Urothelium cell line (cell line): Measurements from ENCODE around the gene COX17.

Experiments used
- DNase-seq: peaks from one replicate; pipeline ENCODE4 v3.0.0; 2011; ENCODE audit warnings: low spot score, mixed read lengths
- FAIRE-seq: peaks from 2 replicates; lab custom pipeline; 2011; peaks lifted over from hg19 to GRCh38; lab: Jason Lieb, UNC

COX17 gene

GRCh38 chr3:119647171-119647570 lies 30.0 kb downstream of the COX17 start:
- DNase-seq (no peak), FAIRE-seq (no peak)

DNA sequence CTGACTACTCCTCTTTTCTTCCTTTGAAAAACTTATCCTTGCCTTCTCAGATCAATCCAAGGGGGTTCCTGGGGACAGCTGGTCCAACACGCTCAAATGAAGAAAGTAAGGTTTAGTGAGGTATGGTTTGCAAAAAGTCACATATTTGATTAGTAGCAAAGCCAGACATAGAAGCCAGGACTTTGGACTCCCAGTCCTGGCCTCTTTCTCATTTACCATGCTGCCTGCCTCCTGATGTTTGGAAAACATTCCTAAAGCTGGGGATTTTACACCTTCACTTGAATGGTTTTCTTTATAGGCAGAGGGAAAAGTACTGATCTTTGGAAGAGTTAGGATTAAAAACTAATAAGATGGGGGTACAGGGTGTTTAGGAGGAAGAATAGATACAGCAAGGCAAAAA lies 31.4 kb downstream of the COX17 start:
- FAIRE-seq (no peak), DNase-seq (no peak)

DNA sequence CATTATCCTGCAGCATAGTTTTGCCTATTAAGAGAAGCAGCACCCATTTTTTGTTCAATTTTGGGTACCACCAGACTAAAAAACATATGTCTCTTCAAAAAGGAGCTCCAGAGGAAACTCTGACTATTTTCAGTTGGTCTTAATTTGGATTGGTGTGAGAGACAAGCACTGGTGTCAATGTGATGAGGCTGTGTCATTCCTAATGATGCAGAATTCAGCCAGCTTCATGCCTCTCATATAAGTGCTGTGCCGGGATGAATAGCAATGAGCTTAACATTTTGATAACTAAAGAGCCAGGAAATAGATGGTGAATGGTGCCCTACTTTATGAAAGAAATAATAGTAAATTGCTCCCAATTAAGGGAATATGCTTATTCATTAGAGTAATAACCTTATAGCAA lies 32.7 kb downstream of the COX17 start:
- FAIRE-seq: no peak

GRCh38 chr3:119643528-119643927 lies 33.7 kb downstream of the COX17 start:
- FAIRE-seq: no peak
- DNase-seq: peak; percentile 72

More for the DNA sequence above, 32.7 kb downstream of the COX17 start:
- no peak for DNase-seq

DNA sequence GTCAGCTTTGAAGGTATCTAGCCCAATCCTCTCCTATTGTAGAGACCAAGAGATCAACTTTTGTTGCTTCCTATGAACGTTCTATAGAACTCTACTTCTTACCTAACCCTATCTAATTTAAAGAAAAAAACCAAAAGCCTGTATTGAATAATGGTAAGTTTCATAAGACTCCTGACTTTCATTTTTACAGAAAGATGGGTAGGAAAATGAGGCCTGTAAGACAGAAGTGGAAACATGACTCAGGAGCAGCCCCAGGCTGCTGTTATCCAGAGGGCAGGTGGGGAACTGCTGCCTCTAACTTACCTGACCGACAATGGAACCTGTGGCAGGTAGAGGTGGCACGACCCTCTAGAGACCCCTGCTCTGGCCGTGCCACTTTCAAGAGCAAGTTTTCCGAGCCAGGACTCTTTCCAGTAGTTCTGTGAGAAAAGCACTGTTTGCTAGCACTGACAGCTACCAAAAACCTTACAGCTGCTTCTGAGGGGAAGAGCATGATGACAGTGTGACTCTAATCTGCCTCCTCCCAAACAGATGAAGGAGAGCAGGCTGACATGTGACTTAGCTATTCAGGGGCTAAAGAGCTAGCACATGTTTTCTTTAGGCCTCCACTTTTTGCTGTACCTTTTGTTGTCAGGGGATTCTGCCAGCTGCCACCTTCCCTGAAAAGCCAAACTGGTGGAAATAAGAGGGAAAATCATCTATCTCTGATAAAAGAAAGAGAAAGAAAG lies 34.3 kb downstream of the COX17 start:
- no peak for DNase-seq
- FAIRE-seq: no peak

- FAIRE-seq (no peak), DNase-seq (no peak)
These were observed 35.8 kb downstream of the COX17 start for GRCh38 chr3:119641416-119641815.

DNA sequence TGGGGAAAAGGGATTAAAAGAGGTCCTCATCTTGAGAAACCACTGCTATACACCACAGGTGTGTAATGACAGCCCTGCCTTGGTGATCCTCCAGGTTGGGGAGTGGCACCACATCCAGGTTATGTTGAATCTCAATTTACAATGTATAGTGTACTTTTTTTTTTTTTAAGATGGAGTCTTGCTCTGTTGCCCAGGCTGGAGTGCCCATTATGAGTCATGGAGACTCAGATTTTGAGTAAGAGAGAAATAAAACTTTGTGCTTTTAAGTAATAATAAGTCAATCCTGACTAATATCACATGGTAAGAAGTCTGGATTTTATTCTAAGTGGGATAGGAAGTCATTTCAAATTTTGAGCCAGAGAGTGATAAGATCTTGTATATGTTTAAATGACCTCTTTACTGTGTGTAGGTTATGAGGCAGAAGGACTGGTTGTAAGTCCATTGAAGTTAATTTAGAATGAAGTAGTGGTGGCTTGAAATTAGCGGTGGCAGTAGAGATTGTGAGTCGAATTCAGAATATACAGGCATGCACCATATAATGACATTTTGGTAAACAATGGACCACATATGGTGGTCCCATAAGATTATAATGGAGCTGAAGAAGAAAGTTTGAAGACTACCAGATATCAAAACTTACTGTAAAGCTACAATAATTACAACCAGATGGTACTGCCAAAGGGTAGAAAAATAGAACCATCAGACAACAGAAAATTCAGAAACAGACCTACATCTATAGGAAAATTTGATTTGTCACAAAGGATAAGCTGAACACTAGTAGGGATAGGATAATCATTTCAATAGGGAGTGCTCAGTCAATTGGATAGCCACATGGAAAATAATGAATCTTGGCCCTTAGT lies 37.5 kb downstream of the COX17 start:
- DNase-seq: no peak
- no peak for FAIRE-seq

- FAIRE-seq (no peak), DNase-seq (peak; percentile 72)
These were observed 39.3 kb downstream of the COX17 start for GRCh38 chr3:119637679-119638477.

- DNase-seq: no peak
- FAIRE-seq: no peak
These were observed 40.2 kb downstream of the COX17 start for GRCh38 chr3:119636891-119637611.

GRCh38 chr3:119636249-119636648 lies 41.0 kb downstream of the COX17 start:
- FAIRE-seq (no peak), DNase-seq (no peak)

- no peak for FAIRE-seq
These were observed 41.5 kb downstream of the COX17 start for GRCh38 chr3:119635719-119636118.

GRCh38 chr3:119632829-119633228 lies 44.4 kb downstream of the COX17 start:
- FAIRE-seq: no peak
- DNase-seq: no peak

More at GRCh38 chr3:119635719-119636118, 41.5 kb downstream of the COX17 start:
- no peak for DNase-seq

- FAIRE-seq (no peak), DNase-seq (no peak)
These were observed 45.0 kb downstream of the COX17 start for GRCh38 chr3:119632216-119632615.

DNA sequence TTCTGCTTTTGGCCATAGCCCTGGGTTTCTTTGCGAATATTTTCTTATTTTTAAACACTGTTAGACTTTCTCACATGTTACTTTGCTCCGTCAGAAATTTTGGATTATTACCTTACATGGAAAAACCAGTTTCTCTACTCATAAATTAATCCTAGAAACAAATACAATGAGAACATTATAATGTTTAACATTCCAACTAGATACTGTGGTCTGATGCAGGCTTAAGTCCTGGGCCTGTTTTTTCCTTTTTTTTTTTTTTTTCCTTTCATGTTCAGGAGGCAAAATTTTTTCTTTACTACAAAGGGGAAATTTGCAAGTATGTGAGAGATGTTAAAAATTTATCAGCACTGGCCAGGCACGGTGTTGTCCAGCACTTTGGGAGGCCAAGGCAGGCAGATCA lies 45.7 kb downstream of the COX17 start:
- DNase-seq (no peak), FAIRE-seq (no peak)

DNA sequence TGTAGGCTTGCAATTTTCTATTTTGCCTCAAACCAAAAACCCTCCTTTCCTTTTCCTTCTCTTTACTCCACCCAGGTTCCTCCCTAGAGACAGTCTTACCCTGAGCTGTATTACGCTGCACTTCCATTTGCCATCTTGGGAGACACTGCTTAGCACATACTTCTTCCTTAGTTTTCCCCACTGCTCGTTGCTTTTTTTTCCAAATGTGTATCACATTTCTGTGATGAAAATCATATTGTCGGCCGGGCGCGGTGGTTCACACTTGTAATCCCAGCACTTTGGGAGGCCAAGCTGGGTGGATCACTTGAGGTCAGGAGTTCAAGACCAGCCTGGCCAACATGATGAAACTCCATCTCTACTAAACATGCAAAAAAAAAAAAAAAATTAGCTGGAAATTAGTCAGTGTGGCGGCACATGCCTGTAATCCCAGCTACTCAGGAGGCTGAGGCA lies 46.3 kb downstream of the COX17 start:
- FAIRE-seq (no peak), DNase-seq (no peak)

DNA sequence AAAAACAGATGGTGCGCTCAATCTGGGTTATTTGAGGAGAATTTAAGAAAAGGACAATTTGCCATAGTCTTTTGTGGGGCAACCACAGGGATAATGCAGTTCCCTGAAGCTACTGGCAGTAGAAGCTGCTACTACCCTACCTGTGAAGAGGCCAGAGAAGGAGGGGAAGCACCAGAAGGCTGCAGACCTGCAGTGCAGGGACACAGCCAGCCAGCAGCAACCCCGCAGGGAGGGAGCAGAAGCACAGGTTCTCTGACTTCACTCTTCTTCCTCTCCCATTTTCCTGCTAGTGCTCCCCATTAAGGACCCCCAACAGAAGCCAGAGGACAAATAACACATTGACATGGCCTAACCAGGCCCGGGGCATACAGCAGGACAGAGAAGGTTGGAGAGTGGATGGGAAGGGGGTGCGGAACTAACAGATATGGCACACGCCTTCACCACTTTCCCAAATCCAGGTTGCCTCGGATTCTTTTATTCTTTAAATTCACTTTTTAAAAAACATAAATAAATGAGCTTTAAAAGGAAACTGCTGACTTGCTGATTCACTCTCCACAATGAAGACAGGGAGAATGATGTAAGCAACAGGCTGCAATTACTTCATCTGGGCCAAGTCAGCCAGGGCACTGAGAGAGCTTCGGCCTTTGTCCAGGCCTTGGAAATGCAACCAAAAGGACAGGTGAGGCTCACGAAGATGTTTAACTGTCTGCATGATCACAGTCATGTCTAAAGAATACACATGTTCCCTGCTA lies 46.9 kb downstream of the COX17 start:
- FAIRE-seq (no peak), DNase-seq (peak; percentile 28)

- no peak for DNase-seq
- no peak for FAIRE-seq
These were observed 48.3 kb downstream of the COX17 start for GRCh38 chr3:119628816-119629445.

- FAIRE-seq (no peak), DNase-seq (no peak)
These were observed 48.8 kb downstream of the COX17 start for GRCh38 chr3:119628390-119628789.

DNA sequence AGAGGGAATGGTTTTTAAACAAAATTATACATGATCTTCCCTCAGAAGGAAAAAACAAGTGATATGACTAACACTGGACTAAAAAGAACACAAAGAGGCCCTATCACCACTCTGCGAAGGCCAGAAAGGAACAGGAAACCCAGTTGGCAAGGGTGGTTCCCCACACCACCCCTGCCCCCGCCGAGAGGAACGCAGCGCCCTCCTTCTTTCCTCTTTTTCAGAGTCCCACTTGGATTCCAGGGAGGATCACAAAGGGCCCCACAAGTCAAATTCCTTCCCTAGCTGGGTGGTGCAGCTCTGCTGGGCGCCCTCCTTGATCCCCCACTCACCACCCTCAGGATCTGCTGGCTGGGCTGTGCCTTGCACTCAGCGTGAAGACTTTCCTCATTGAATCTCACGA lies 49.7 kb downstream of the COX17 start:
- FAIRE-seq (no peak), DNase-seq (no peak)
